Activated naive CD8-positive, alpha-beta T cell treated with anti-CD3 and anti-CD28 coated beads for 36 hours (primary cell): Measurements from ENCODE around the gene ST6GAL1. TPM values are rescaled to one million over a fixed set of nuclear protein-coding genes. Genes with fewer than 3 reads are reported as not detected.
"Not testable (repeated sequence)": the region's sequence is repeated elsewhere in the genome, so short reads cannot be mapped to it uniquely, and the experiment has no call there.

ENCODE experiments used
- DNase-seq: peaks from one replicate; pipeline ENCODE4 v3.0.0; 2021
- H3K27ac Mint-ChIP-seq: one replicate; pipeline ENCODE4 v1.8.0; 2022; ENCODE audit warnings: mild to moderate bottlenecking, moderate library complexity, mixed read lengths
- H3K27me3 Mint-ChIP-seq: one replicate; pipeline ENCODE4 v1.8.0; 2022; ENCODE audit warnings: mild to moderate bottlenecking, mixed read lengths
- H3K36me3 Mint-ChIP-seq: one replicate; pipeline ENCODE4 v1.8.0; 2021; ENCODE audit warnings: mild to moderate bottlenecking, mixed read lengths
- H3K4me1 Mint-ChIP-seq: one replicate; pipeline ENCODE4 v1.8.0; 2021; ENCODE audit warnings: mixed read lengths
- H3K4me3 Mint-ChIP-seq: one replicate; pipeline ENCODE4 v1.8.0; 2022; ENCODE audit warnings: mild to moderate bottlenecking, moderate library complexity, mixed read lengths
- H3K9me3 Mint-ChIP-seq: one replicate; pipeline ENCODE4 v1.8.0; 2022; ENCODE audit warnings: mixed read lengths
- total RNA-seq, 2 experiments: library from RNA; stranded (reverse); gene quantifications; one replicate each; pipeline ENCODE4 v1.2.3, GENCODE V29; 2021

Gene ST6GAL1
- total RNA-seq, 2 experiments from 2014 or later: 97.4 to 98.8 TPM

DNA sequence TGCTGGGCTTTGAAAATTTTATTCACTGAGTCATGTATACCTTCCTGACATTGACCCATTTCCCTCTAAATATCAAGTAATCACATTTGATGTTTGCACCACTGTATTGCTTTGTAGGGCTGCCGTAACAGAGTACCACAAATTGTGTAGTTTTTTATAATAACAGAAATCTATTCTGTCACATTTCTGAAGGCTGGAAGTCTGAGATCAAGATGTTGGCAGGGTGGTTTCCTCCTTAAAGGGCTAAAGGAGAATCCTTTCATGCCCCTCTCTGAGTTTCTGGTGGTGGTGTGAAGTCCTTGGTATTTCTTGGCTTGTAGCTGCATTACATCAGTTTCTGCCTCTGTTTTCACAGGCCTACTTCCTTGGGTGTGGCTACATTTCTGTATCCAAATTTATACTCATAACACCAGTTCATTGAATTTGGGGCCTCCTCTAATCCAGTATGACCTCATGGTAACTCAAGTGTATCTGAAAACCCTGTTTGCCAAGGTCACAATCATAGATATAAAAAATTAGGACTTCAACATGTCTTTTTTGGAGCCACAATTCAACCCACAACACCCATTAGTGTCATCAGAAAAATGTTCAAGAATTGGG lies 29.1 kb upstream of the ST6GAL1 start:
- peaks cover 11% of the 10 kb centered on the region for H3K4me1 Mint-ChIP-seq
- no peak for DNase-seq
- H3K36me3 Mint-ChIP-seq: peaks cover 8% of the 10 kb centered on the region
- peaks cover 23% of the 10 kb centered on the region for H3K9me3 Mint-ChIP-seq
- H3K27ac Mint-ChIP-seq: no peak overlapping the region
- no peak overlapping the region for H3K4me3 Mint-ChIP-seq
- H3K27me3 Mint-ChIP-seq: no peaks in the 10 kb centered on the region

DNA sequence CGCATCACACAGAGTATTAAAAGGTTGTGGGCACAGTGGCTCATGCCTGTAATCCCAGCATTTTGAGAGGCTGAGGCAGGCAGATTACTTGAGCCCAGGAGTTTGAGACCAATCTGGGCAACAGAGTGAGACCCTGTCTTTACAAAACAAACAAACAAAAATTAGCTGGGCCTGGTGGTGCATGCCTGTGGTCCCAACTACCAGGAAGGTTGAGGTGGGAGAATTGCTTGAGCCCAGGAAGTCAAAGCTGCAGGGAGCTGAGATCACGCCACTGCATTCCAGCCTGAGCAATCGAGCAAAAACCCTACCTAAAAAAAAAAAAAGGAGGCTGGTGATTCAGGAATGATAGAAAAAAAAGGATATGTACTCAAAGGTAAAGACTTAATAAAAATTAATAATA lies 28.2 kb upstream of the ST6GAL1 start:
- no peak overlapping the region for H3K27ac Mint-ChIP-seq
- DNase-seq: no peak
- H3K4me3 Mint-ChIP-seq: no peak overlapping the region
- H3K9me3 Mint-ChIP-seq: peaks cover 31% of the 10 kb centered on the region
- H3K27me3 Mint-ChIP-seq: no peaks in the 10 kb centered on the region
- H3K4me1 Mint-ChIP-seq: peaks cover 11% of the 10 kb centered on the region
- peaks cover 14% of the 10 kb centered on the region for H3K36me3 Mint-ChIP-seq

DNA sequence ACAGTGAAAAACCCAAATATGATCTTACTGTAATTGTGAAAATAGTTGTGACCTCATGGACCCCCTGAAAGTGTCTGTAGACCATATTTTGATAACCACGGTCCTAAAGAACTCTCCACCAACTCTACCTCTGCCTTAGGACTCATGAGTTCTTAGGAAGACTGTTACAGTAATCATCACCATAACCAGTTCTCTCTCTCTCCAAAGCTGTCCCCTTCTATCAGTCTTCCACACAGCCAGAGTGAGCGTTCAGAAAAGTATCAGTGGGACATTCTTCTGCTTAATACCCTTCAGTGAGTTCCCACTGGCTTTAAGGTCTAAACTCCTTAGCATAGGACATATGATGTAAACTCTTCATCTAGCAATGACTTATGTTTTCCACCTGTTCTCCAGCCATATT lies 27.6 kb upstream of the ST6GAL1 start:
- Mint-ChIP-seq H3K4me3 (no peak overlapping the region), H3K4me1 (peaks cover 11% of the 10 kb centered on the region), H3K36me3 (peaks cover 20% of the 10 kb centered on the region), H3K27ac (no peak overlapping the region), H3K27me3 (no peaks in the 10 kb centered on the region), H3K9me3 (peaks cover 35% of the 10 kb centered on the region)
- DNase-seq: no peak

DNA sequence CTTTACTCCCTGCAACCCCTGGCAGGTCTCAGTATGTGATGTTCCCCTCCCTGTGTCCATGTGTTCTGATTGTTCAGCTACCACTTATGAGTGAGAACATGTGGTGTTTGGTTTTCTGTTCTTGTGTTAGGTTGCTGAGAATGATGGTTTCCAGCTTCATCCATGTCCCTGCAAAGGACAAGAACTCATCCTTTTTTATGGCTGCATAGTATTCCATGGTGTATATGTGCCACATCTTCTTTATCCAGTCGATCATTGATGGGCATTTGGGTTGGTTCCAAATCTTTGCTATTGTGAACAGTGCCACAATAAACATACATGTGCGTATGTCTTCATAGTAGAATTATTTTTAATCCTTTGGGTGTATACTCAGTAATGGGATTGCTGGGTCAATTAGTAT lies 26.6 kb upstream of the ST6GAL1 start:
- Mint-ChIP-seq H3K36me3 (peaks cover 26% of the 10 kb centered on the region), H3K4me1 (peaks cover 16% of the 10 kb centered on the region), H3K9me3 (peaks cover 39% of the 10 kb centered on the region)
- H3K27me3 Mint-ChIP-seq, H3K27ac Mint-ChIP-seq, H3K4me3 Mint-ChIP-seq, DNase-seq: not testable (repeated sequence)

DNA sequence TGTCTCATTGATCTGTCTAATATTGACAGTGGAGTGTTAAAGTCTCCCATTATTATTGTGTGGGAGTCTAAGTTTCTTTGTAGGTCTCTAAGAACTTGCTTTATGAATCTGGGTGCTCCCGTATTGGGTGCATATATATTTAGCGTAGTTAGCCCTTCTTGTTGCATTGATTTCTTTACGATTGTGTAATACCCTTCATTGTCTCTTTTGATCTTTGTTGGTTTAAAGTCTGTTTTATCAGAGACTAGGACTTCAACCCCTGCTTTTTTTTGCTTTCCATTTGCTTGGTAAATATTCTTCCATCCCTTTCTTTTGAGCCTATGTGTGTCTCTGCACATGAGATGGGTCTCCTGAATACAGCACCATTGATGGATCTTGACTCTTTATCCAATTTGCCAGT lies 23.3 kb upstream of the ST6GAL1 start:
- H3K36me3 Mint-ChIP-seq: peaks cover 27% of the 10 kb centered on the region
- not testable (repeated sequence) for DNase-seq, H3K4me3 Mint-ChIP-seq, H3K27me3 Mint-ChIP-seq, H3K27ac Mint-ChIP-seq
- peaks cover 16% of the 10 kb centered on the region for H3K4me1 Mint-ChIP-seq
- peaks cover 39% of the 10 kb centered on the region for H3K9me3 Mint-ChIP-seq

DNA sequence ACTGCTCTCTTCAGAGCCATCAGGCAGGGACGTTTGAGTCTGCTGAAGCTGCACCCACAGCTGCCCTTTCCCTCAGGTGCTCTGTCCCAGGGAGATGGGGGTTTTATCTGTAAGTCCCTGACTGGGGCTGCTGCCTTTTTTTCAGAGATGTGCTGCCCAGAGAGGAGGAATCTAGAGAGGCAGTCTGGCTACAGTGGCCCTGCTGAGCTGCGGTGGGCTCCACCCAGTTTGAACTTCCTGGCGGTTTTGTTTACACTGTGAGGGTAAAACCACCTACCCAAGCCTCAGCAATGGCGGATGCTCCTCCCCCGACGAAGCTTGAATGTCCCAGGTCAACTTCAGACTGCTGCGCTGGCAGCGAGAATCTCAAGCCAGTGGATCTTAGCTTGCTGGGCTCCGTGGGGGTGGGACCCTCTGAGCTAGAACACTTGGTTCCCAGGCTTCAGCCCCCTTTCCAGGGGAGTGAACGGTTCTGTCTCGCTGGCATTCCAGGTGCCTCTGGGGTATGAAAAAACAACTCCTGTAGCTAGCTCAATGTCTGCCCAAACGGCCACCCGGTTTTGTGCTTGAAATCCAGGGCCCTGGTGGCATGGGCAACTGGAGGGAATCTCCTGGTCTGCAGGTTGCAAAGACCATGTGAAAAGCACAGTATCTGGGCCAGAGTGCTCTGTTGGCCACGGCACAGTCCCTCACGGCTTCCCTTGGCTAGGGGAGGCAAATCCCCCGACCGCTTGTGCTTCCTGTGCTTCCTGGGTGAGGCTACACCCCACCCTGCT lies 21.1 kb upstream of the ST6GAL1 start:
- Mint-ChIP-seq H3K4me3 (peak overlapping the region; percentile 62), H3K27ac (peak overlapping the region; percentile 91), H3K36me3 (peaks cover 27% of the 10 kb centered on the region), H3K27me3 (no peaks in the 10 kb centered on the region), H3K9me3 (peaks cover 39% of the 10 kb centered on the region), H3K4me1 (peaks cover 16% of the 10 kb centered on the region)
- peak; percentile 64 for DNase-seq

DNA sequence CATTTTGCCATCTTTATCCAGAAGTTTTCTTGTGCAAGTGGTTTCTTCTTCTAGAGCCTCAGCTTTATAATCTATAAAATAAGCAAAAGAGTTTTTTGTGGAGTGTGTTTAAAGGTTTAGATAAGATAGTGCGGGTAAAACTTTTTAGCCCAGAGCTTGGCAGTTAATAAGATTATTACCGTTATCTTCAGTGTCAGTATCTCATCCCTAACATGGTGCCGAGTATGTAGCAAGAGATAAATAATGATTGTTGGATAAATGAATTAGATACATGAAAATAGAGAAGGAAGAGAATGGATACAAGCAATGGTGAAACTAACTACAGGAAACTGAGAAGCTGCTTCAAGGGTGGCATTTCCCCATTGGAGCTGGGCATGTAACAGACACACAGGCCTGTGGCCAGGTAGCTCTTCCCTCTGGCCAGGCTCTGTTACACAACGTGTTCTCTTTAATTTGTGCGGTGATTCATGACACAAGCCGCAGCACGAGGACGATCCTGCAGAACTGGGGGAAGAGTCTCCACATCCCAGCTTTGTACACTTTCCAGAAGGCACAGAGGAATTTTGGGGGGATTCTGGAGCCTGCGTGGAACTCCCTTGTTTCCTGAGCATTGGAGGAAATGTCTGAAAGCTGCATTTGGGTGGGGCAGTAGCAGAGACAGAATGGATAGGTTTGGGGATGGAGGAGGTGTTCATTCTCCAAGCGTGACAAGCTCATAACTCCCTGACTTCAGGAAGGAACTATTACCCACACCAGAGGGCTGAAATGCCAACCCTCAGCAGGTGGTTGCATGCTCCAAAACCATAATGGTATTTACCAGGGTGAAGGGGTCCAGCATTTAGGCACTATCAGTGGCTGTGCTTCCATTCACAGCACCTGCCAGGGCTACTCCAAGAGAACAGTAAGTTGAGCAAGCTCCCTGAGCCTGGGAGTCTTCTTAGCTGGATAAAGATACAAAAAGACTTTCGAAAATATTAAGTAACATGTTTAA lies 14.2 kb upstream of the ST6GAL1 start:
- Mint-ChIP-seq H3K9me3 (peaks cover 14% of the 10 kb centered on the region), H3K36me3 (peaks cover 4% of the 10 kb centered on the region), H3K27ac (peak overlapping the region; percentile 57), H3K27me3 (no peaks in the 10 kb centered on the region), H3K4me1 (peaks cover 30% of the 10 kb centered on the region), H3K4me3 (no peak overlapping the region)
- peak; percentile 10 for DNase-seq

DNA sequence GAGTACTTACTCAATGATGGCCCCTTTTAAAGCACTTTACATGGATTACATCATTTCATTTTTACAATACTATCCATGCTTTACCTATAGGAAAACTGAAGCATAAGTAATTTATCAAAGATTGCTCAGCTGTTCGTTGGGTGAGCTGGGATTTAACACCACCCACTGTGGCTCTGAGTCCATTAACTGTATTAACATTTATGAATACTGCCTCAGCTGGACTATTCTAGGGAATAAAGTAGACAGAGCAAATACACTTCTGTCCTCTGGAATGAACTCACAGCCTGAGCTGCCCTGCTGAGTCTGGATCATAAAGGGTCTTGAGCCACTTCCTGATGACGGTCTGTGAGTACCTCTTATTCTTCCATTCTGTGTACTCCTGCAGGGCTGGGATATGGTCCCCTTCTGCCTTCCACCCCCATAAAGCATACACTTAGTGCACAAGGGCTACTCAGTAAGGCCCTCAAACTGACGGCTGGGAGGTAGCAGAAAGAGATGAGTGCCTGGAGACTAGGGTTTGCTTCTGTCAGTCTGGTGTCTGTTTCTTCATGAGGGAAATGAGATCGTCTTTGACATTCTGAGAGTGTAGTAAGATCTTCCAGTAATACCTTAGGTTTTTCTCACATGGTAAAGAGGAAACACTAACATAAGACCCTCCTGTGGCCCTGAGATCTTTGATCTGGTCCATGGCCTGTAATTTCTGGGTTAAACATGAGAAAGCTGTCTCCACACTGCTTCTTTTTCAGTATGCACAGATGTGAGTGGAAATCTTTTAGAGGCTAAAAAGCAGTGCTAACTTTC lies 12.6 kb upstream of the ST6GAL1 start:
- H3K4me1 Mint-ChIP-seq: peaks cover 30% of the 10 kb centered on the region
- no peaks in the 10 kb centered on the region for H3K27me3 Mint-ChIP-seq
- no peak overlapping the region for H3K4me3 Mint-ChIP-seq
- H3K36me3 Mint-ChIP-seq: peaks cover 1% of the 10 kb centered on the region
- DNase-seq: no peak
- peaks cover 10% of the 10 kb centered on the region for H3K9me3 Mint-ChIP-seq
- H3K27ac Mint-ChIP-seq: peak overlapping the region; percentile 64

DNA sequence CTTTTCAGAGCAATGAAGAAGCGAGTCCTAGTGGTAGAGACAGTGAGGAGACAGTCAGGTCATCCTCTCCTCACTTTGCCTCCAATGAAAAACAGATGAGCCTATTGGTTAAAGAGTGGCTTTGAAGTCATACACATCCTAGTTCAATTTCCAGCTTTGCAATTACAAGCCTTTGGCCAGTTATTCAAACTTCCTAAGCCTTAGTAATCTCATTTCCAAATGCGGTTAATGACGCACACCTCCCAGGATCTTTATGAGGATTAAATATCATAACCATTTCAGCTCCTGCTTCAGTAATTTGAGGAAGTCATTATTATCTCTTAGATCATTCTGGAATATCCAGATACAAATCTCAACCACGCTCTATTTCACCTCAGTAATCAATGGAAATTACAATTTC lies 10.0 kb upstream of the ST6GAL1 start:
- Mint-ChIP-seq H3K9me3 (peaks cover 4% of the 10 kb centered on the region), H3K4me3 (no peak overlapping the region), H3K36me3 (no peaks in the 10 kb centered on the region), H3K4me1 (peaks cover 26% of the 10 kb centered on the region), H3K27ac (no peak overlapping the region), H3K27me3 (no peaks in the 10 kb centered on the region)
- DNase-seq: no peak

DNA sequence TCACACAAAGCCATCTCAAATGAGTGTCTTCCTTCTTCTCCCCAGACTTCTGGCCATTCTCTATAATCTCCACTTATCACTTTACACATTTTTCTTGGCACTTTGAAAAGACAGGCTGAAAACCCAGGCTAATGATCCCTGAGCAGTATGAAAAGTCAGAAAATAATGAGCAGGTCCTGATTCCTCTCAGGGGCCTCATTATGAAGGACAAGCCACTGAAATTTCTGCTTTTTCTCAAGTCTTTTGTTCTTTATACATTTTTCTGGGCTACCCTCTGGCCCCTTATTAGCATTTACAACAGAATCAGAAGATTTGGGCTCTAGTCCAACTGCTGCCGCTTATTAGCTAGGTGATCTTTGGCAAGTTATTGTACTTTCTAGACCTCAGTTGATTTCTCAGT lies 9.5 kb upstream of the ST6GAL1 start:
- Mint-ChIP-seq H3K9me3 (no peaks in the 10 kb centered on the region), H3K27me3 (no peaks in the 10 kb centered on the region), H3K36me3 (no peaks in the 10 kb centered on the region), H3K4me3 (no peak overlapping the region), H3K4me1 (peaks cover 21% of the 10 kb centered on the region), H3K27ac (no peak overlapping the region)
- DNase-seq: no peak

DNA sequence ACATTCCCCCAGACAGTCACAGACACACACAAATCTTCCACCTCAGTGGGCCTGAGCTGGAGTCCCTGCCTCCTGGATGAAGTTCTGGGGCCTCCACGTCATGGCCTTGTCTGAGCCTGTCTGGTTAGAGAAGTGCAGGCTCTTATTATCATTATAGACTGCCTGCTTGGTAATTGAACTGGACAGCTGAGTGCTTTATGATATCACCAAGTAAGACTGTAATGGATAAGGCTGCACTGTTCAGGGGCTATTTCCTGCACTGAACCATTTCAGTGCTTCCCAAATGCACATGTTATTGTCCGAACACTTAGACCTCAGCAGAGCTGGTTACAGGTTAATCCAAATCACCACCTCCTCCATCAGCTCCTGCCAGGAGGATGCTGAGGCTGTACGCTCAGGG lies 8.7 kb upstream of the ST6GAL1 start:
- H3K9me3 Mint-ChIP-seq: no peaks in the 10 kb centered on the region
- no peak for DNase-seq
- no peaks in the 10 kb centered on the region for H3K36me3 Mint-ChIP-seq
- H3K4me3 Mint-ChIP-seq: no peak overlapping the region
- peaks cover 14% of the 10 kb centered on the region for H3K4me1 Mint-ChIP-seq
- H3K27ac Mint-ChIP-seq: no peak overlapping the region
- no peaks in the 10 kb centered on the region for H3K27me3 Mint-ChIP-seq

DNA sequence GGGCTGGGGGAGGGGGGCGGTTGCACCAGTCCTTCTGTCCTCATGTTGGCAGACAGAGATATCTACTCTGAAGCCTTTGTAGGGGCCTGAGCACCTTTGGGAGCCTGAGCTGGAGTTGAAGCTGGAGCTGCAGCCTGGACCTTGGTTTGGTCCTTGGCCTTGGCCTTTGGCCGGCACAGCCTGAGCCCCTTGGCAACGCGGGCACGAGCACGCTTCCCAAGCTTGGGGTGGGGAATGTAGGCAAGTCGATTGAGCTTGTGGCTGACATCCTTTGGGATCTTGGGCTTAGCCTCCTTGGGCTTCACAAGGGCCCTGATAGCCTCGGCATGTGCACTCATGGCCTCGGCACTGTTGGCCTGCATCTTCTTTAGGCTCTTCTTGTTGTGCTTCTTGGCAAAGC lies 8.1 kb upstream of the ST6GAL1 start:
- no peaks in the 10 kb centered on the region for H3K36me3 Mint-ChIP-seq
- no peak overlapping the region for H3K4me3 Mint-ChIP-seq
- no peak overlapping the region for H3K27ac Mint-ChIP-seq
- H3K4me1 Mint-ChIP-seq: peaks cover 11% of the 10 kb centered on the region
- DNase-seq: no peak
- no peaks in the 10 kb centered on the region for H3K27me3 Mint-ChIP-seq
- H3K9me3 Mint-ChIP-seq: no peaks in the 10 kb centered on the region

DNA sequence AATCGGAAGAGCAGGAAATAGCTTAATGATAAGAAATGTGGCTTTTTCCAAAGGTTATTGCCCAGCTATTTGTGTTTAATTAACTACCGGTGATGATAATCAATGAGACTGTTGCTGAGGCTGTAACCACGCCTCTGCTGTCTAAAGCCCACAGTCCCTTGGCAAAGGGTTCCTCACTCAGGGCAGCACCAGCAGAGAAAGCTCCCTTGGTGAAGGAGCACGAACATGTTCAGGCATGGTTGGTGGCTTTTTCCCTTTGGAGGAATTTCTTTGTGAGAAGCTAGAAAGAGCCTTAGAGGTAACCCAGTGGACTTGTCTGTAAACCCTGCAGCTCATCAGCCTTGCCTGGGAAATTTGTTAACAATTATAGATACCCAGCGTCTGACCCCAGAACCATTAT lies 7.5 kb upstream of the ST6GAL1 start:
- no peaks in the 10 kb centered on the region for H3K27me3 Mint-ChIP-seq
- H3K36me3 Mint-ChIP-seq: no peaks in the 10 kb centered on the region
- no peak overlapping the region for H3K4me3 Mint-ChIP-seq
- no peaks in the 10 kb centered on the region for H3K9me3 Mint-ChIP-seq
- H3K27ac Mint-ChIP-seq: no peak overlapping the region
- DNase-seq: no peak
- peaks cover 7% of the 10 kb centered on the region for H3K4me1 Mint-ChIP-seq

DNA sequence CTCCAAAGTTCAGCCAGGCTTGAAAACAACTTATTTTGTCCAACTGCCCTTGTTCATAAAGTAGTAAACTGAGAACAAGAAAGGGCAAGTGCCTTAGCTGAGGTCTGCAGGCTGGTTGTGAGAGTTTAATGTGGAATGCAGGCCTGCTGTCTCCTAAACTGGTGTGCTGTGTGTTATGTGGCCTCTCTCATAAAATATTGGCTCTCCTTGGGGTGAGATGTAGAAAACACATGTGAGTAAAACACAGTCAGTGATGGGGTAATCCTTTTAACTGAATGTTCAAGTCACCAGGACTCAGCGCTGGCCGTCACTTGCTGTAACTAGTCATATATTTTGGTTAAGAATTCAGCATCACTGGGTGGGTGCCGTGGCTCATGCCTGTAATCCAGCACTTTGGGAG lies 7.1 kb upstream of the ST6GAL1 start:
- H3K27ac Mint-ChIP-seq: no peak overlapping the region

More for the DNA sequence above, 7.1 kb upstream of the ST6GAL1 start:
- H3K9me3 Mint-ChIP-seq: no peaks in the 10 kb centered on the region
- no peaks in the 10 kb centered on the region for H3K36me3 Mint-ChIP-seq
- no peaks in the 10 kb centered on the region for H3K27me3 Mint-ChIP-seq
- no peak overlapping the region for H3K4me3 Mint-ChIP-seq
- H3K4me1 Mint-ChIP-seq: peaks cover 4% of the 10 kb centered on the region
- no peak for DNase-seq
